Brain pericyte (primary cell): Measurements from ENCODE around the gene TULP4.
"Not testable (repeated sequence)": the region's sequence is repeated elsewhere in the genome, so short reads cannot be mapped to it uniquely, and the experiment has no call there.

ENCODE experiments used
- DNase-seq: peaks from one replicate; pipeline ENCODE4 v3.0.0-alpha.2; 2012; ENCODE audit warnings: low read depth, low spot score

The TULP4 gene

DNA sequence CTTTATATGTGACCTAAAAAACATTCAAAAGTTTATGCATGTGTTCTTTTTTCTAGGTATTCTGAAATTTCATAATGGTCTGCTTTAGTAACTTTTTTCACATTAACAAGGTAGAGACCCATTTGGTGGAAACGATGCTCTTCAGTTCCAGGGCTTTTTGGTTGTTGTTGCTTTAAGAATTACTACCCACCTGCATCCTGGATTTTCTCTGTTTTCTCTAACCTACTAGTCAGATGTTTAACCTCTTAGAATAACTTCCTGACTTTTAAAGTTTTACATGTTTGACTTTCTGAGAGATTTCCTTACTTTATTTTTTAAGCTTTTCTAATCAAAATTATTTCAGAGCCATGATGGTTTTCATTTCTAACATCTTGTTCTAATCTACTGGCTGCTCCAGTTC, 14.9 kb downstream of the TULP4 start:
- no peak for DNase-seq

DNA sequence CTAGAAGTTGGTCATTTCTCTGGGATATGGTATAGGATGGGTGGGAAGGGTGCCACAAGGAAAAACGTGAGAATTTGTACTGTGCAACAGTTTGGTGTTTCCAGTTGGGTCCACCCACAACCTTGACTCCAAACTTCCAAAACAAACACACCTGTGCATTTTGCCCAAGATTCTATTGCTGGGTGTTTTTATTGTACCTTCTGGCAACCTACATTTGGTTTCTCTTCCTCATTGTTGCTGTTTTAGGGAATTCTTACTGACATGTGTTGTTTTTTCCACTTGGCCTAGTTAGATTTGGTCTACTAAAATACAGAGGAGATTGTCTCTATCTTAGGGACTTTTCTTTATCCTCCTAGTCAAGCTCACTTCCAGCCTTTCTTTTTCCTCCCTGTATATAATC, 16.7 kb downstream of the TULP4 start:
- DNase-seq: no peak

DNA sequence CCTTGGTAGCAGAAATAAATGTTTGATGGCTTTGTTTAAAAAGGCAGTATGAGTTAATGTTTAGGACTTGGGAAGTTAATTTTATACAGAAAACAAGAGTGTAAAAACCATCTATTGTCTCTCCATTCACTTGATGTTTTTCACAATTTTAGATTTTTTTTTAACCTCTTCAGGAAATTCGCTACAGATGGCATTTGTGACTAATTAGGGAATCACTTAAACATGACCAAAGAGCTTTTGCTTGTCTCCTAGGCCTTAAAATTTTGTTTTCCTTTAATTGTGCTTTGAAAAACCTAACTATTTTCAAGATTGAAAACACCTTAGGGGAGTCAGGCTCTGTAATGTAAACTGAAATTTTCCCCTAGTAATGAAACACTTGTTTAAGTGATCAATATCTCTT, 17.3 kb downstream of the TULP4 start:
- DNase-seq: no peak

DNA sequence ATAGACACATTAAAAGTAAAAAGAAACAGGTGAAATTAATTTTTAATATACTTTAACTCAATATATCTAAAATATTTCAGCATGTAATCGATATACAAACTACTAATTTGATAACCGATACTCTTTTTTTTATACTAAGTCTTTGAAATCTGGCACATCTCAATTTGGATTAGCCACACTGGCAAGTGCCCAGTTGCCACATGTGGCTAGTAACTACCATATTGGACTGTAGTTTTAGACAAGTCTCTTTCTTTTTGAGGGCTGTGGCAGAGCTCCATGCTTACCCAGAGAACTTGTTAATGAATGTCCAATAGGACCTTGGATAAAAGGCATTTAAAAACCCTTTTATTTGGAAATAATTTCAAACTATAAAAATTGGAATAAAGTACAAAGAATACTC, 17.8 kb downstream of the TULP4 start:
- DNase-seq: no peak

DNA sequence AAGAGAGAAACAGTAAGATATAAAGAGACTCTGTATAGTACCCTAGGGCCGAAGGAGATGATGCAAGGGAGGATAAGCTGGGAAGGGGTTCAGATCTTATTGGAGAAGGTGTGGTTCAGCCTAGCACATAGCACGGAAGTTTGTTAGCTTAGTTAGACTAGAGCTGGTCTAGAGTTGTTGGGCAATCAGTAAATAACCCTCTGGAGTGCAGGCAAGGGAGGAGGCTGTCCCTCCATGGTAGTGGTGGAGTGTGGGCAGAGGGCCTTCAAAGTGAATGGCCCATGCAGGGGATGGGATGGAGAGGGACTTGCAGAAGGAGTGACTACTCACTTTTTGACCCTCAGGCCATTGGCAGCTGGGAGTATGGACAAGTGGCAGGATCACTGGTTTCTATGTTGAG, 20.0 kb downstream of the TULP4 start:
- no peak for DNase-seq

DNA sequence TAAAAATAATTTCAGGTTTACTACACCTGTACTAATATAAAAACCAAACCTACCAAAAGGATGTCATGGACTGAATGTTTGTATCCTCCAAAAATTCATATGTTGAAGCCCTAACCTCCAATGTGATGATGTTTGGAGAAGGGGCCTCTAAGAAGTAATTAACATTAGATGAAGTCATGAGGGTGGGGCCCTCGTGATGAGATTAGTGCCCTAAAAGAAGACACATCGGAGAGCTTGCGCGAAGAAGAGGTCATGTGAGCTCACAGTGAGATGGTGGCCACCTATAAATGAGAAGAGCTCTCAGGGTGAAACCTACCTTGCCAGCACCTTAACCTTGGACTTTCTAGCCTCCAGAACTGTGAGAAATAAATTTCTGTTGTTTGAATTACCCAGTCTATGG, 20.8 kb downstream of the TULP4 start:
- DNase-seq: no peak

DNA sequence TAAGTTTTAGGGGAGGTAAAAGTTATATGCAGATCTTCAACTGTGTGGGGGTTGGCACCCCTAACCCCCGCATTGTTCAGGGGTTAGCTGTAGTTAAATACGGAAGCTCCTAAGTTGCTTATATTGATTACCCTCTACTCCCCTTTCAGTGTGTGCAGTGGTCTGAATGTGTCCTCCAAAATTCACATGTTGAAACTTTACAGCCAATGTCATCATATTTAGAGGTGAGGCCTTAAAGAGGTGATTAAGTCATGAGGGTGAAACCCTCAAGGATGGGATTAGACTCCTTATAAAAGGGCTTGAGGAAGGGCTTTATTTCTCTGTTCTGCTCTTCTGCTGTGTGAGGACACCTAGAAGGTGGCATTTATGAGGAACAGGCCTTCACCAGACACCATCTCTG, 22.3 kb downstream of the TULP4 start:
- DNase-seq: no peak

DNA sequence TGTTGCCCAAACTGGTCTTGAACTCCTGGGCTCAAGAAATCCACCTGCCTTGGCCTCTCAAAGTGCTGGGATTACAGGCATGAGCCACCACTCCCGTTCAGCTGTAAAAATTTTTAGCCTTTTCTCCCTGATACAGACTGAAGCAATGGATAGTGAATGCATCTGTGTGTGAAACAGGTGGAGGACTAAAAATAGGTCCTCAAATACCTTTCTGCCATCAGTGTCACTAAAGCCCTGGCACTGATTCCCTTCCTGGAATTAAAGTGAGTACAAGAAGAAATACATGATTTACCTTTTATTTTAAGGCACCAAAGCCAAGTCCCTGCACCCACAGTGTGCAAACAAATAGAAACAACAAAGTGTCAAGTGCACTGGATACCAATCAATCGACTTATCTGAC, 25.1 kb downstream of the TULP4 start:
- DNase-seq: no peak

DNA sequence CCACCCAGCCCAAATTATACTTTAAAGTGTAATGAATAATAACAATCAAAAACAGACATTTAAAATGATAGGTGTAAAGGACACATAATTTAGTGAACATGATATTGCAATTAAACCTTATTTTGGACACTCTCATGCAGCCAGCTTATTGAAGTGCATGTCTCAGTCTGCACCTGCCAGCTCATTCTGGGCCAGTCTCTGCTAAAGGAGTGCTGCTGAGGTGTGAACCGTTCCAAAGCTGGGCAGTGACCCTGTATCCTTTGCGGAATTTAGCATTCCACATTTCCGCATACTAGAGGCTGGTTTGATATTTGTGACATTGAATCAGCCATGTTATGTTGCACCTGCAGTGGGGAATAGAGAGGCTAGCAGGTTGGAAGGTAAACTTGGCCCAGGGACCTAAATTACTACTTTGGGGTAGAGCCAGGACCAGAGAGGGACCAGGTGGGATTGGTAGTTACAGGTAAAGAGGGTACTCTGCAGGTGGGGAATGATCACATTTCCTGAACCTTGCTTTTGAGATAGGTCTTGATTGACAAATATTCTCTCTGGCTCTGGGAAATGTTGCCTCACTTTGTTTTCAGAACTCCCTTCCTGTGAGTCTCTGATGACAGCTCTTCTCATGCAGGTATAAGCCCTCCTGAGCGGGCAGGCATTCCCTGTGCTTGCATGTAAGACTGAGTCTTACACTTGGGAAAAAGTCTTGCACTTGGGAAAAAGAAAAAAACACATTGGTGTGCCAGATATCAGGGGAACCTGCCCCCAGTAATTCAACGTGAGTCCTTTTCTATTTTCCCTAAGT, 26.2 kb downstream of the TULP4 start:
- DNase-seq: no peak

DNA sequence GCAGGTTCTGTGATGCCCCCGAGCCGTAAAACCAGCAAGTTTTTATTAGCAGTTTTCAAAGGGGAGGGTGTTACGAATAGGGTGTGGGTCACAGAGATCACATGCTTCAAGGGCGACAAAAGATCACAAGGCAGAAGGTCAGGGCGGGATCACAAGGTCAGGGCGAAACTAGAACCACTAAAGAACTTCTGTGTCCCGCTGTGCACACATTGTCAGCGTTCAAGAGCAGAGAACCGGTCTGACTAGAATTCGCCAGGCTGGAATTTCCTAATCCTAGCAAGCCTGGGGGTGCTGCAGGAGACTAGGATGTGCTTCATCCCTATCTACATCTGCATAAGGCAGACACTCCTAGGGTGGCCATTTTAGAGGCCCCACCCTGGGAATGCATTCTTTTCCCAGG, 26.9 kb downstream of the TULP4 start:
- DNase-seq: not testable (repeated sequence)

DNA sequence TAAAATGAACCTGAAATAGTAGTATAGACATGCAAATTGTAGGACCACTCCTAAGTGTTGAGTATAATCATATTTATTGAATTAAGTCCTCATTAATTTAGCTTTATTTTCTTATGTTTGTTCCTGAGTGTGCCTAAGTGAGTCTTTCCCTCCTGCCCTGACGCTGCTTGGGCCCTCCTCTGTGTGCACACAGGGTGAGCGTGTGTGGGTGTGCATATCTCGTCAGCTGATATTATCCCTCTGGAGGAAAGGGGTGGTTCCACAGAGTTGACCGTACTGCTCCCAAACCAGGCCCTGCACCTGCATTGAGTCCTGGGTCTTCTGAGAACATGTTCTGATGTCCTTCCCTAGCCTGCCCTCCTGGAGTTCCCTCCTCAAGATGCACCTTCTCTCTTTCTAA, 28.0 kb downstream of the TULP4 start:
- no peak for DNase-seq

DNA sequence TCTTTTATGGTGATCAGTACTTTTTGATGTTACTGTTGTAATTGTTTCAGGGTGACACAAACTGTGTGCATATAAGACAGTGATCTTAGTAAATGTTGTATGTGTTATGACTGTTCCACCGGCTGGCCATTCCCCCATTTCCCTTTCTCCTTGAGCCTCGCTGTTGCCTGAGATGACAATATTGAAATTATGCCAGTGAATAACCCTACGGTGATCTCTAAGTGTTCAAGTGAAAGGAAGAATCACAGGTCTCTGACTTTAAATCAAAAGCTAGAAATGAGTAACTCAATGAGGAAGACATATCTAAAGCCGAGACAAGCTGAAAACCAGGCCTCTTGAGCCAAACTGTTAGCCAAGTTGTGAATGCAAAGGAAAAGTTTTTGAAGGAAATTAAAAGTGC, 32.3 kb downstream of the TULP4 start:
- DNase-seq: no peak

DNA sequence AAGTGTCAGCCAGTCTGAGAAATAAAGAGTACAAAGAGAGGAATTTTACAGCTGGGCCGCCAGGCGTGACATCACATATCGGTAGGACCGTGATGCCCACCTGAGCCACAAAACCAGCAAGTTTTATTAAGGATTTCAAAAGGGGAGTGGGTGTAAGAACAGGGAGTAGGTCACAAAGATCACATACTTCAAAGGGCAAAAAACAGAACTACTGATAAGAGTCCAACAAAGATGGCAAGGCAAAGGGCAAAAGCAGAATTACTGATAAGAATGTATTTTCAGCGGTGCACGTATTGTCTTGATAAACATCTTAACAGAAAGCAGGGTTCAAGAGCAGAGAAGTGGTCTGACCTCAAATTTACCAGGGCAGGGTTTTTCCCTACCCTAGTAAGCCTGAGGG, 33.2 kb downstream of the TULP4 start:
- DNase-seq: not testable (repeated sequence)

DNA sequence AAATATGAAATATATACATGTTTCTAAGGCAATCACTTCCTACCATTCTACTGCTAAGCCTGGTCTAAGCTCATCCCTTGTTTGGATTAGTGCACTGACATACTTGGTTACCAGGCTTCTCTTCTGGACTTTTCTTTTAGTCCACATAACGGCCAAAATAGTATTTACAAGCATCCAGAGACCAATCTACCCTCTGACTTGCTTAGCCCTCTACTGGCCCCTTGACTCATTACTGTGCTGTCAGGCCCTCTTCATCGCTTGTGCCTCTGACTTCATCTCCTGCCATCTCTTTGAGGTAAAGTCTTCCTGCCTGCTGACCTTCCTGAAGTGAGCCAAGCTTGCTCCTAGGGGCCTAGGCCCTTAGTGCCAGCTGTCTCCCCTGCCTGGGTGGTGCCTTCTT, 35.1 kb downstream of the TULP4 start:
- no peak for DNase-seq

DNA sequence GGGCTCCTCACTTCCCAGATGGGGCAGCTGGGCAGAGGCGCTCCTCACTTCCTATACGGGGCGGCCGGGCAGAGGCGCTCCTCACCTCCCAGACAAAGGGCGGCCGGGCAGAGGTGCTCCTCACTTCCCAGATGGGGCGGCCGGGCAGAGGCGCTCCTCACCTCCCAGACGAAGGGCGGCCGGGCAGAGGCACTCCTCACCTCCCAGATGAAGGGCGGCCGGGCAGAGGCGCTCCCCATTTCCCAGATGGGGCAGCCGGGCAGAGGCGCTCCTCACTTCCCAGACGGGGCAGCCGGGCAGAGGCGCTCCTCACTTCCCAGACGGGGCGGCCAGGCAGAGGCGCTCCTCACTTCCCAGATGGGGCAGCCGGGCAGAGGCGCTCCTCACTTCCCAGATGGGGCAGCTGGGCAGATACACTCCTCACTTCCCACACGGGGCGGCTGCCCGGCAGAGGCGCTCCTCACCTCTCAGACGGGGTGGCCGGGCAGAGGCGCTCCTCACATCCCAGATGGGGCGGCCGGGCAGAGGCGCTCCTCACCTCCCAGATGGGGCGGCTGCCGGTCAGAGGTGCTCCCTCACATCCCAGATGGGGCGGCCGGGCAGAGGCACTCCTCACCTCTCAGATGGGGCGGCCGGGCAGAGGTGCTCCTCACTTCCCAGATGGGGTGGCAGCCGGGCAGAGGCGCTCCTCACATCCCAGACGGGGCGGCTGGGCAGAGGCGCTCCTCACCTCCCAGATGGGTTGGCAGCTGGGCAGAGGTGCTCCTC, 36.7 kb downstream of the TULP4 start:
- DNase-seq: not testable (repeated sequence)

DNA sequence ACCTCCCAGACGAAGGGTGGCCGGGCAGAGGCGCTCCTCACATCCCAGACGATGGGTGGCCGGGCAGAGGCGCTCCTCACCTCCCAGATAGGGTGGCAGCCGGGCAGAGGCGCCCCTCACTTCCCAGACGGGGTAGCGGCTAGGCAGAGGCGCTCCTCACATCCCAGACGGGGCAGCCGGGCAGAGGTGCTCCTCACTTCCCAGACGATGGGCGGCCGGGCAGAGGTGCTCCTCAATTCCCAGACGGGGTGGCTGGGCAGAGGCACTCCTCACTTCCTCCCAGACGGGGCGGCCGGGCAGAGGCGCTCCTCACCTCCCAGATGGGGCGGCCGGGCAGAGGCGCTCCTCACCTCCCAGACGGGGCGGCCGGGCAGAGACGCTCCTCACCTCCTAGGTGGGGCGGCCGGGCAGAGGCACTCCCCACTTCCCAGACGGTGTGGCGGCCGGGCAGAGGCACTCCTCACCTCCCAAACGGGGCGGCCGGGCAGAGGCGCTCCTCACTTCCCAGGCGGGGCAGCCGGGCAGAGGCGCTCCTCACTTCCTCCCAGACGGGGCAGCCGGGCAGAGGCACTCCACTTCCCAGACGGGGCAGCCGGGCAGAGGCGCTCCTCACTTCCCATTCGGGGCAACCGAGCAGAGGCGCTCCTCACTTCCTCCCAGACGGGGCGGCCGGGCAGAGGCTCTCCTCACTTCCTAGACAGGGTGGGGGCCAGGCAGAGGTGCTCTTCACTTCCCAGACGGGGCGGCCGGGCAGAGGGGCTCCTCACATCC, 37.4 kb downstream of the TULP4 start:
- not testable (repeated sequence) for DNase-seq

DNA sequence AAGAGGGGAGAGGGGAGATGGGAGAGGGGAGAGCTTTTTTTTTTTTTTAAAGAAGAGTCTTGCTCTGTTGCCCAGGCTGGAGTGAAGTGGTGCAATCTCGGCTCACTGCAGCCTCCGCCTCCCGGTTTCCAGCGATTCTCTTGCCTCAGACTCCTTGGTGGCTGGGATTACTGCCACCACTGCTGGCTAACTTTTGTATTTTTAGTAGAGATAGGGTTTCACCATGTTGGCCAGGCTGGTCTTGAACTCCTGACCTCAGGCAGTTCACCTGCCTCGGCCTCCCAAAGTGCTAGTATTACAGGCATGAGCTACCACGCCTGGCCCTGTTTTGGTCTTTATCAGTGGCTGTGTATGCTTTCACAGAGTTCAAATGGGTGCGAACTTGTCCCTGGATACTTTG, 38.5 kb downstream of the TULP4 start:
- DNase-seq: not testable (repeated sequence)

DNA sequence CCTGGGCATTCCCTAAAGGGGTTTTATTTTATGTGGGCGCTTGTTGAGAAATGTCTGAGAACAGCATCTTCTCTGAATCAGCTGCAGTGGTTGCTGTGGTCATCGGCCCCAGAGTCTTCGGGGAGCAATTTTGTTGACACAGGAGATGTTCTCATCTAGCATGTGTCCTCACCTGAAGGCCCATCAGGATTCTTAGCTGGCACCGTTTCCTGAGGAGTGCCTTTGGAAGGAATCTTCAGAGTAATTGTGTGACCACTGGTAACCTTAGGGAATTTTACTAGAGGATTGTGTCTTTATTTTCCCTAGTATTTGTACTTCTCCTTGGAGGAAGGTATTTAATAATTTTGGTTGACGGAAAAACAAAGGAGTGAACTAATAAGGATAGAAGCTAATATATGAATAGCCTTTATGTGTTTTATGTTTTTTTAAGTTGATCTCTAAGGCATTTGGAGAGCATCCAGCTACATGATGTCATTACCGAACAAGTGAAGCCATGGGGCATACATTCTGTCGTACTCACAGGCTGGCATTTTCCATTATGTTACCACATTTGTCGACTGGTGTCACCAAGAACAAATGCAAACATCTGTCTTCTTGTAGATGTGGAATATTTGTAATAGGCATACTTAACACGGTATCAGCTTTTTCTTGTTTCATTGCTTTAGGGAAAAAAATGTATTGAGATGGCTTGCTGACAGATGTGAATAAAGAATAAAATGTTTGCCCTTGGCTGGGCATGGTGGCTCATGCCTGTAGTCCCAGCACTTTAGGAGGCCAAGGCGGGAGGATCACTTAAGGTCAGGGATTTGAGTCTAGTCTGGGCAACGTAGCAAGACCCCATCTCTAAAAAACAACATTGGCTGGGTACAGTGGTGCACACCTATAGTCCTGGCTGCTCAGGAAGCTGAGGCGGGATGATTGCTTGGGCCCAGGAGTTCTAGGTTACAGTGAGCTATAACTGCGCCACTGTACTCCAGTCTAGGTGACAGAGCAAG, 41.9 kb downstream of the TULP4 start:
- no peak for DNase-seq

DNA sequence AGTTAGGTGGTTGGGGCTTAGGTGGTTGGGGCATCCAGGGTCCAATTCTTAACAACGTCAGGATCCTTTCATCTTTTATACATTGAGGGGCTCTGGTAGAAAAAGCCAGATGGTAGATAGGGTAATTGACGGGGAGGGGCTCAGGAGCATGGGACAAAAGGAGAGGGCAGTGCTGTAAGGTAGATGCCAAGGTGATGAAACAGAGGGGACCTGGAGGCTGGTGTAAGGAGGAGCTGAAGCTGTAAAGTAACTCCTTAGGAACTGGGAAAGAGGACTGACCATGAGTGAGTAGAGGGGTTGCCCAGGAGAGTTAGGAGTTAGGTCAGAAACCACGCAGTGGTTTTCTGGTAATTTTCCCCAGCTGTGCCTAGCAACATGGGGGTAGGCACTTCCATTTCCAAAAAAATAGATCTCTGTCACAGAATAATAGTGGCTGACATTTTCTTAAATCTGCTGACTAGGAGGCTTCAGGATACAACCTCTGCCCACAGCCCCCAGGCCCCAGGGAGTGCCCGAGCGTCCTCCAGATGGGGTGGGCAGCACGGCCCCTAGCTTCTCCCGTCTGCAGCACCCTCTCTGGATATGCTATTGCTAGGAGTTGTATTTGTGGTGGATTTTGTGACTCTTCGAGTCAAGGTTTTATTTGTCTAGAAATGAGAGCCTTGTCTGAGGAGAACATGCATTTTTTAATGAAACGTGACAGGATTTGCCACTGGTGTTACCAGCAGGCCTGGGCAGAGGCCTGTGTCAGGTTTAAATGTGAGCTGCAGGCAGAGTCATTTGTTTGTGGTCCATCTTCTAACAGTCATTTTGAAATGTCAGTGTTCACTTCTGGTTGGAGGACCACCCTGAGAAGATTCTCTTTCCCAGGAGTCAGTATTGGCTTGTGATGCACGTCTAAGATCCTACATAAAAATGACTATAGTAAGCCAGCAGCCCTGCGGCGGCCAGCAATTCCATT, 44.6 kb downstream of the TULP4 start:
- DNase-seq: no peak
